ENCODE results near the gene AMPH. TPM values are rescaled to one million over a fixed set of nuclear protein-coding genes. Genes with fewer than 3 reads are reported as not detected.

AMPH gene
- total RNA-seq, 4 donors from 2014 or later = 0.18 to 12.4 (median 2.5) TPM

- Histone ChIP-seq H3K27me3 (no peaks in the 10 kb centered on the region), H3K36me3 (no peaks in the 10 kb centered on the region), H3K27ac (no peak overlapping the region), H3K4me3 (no peak overlapping the region), H3K9me3 (no peaks in the 10 kb centered on the region), H3K4me1 (no peaks in the 10 kb centered on the region)
- DNase-seq = peak in 1 of 3 donors; percentile 27
- no peak for TF ChIP-seq CTCF (IDR thresholded peaks at IDR 0.05)
These were observed 237.3 kb downstream of the AMPH start for GRCh38 chr7:38393874-38394273.

GRCh38 chr7:38391751-38392150, 239.4 kb downstream of the AMPH start:
- TF ChIP-seq POLR2A (IDR thresholded peaks at IDR 0.05) = no peak
- no peak for TF ChIP-seq CTCF (IDR thresholded peaks at IDR 0.05)
- Histone ChIP-seq H3K4me1 (no peaks in the 10 kb centered on the region), H3K27ac (no peak overlapping the region), H3K4me3 (no peak overlapping the region), H3K9me3 (no peaks in the 10 kb centered on the region), H3K27me3 (no peaks in the 10 kb centered on the region), H3K36me3 (no peaks in the 10 kb centered on the region)
- no peak for DNase-seq

DNA sequence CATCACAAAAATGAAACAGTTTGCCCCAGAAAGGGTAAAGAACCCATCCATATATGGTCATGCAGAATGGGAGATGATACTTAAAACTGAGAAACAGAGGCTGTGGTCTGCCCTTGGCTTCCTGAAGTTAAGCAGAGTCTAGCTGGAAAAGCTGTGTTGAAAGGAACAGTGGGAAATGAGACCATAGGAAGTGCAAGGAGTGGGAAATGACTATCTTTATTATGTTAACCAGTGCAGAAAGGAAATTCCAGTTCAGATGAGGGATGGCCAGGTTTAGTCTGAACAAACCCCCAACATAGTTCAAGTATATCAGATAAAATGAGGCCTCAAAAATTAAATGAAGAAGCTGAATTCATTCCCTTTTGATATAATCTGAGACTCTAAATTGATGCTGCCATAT, 245.5 kb downstream of the AMPH start:
- DNase-seq = no peak
- Histone ChIP-seq H3K4me3 (no peak overlapping the region), H3K36me3 (no peaks in the 10 kb centered on the region), H3K4me1 (no peaks in the 10 kb centered on the region), H3K27me3 (no peaks in the 10 kb centered on the region), H3K9me3 (no peaks in the 10 kb centered on the region), H3K27ac (no peak overlapping the region)
- TF ChIP-seq POLR2A (IDR thresholded peaks at IDR 0.05) (no peak), CTCF (IDR thresholded peaks at IDR 0.05) (no peak)

DNA sequence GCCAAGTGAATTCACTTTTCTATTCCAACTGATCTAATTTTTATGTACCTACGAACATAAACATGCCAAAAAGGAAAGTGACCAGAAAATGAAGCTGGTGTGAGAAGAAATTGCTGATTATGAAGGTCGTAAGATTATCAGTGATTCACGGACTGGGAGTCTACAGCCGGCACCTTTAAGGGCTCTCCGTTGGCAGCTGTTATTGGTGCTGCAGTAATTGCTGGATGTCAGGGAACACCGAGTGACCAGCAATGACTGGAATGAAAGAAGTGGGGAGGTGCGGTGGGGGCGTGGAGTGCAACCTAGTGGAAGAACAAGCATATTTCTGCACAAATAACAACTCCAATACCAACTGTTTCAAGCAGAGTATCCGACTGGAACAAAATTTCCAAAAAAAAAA, 247.9 kb downstream of the AMPH start:
- Histone ChIP-seq H3K36me3 (no peaks in the 10 kb centered on the region), H3K4me1 (no peaks in the 10 kb centered on the region), H3K4me3 (no peak overlapping the region), H3K27me3 (no peaks in the 10 kb centered on the region), H3K27ac (no peak overlapping the region), H3K9me3 (no peaks in the 10 kb centered on the region)
- no peak for DNase-seq
- TF ChIP-seq CTCF (IDR thresholded peaks at IDR 0.05) (no peak), POLR2A (IDR thresholded peaks at IDR 0.05) (no peak)

- no peaks in the 10 kb centered on the region for H3K27me3 ChIP-seq
- DNase-seq = no peak
- H3K4me1 ChIP-seq = no peaks in the 10 kb centered on the region
- H3K9me3 ChIP-seq = no peaks in the 10 kb centered on the region
- no peak overlapping the region for H3K27ac ChIP-seq
- no peak overlapping the region for H3K4me3 ChIP-seq
- TF ChIP-seq CTCF (IDR thresholded peaks at IDR 0.05) (no peak), POLR2A (IDR thresholded peaks at IDR 0.05) (no peak)
- no peaks in the 10 kb centered on the region for H3K36me3 ChIP-seq
These were observed 248.5 kb downstream of the AMPH start for GRCh38 chr7:38382684-38383083.

GRCh38 chr7:38375453-38375852, 255.7 kb downstream of the AMPH start:
- Histone ChIP-seq H3K27ac (no peak overlapping the region), H3K4me3 (no peak overlapping the region), H3K4me1 (no peaks in the 10 kb centered on the region), H3K36me3 (no peaks in the 10 kb centered on the region), H3K27me3 (no peaks in the 10 kb centered on the region), H3K9me3 (no peaks in the 10 kb centered on the region)
- TF ChIP-seq CTCF (IDR thresholded peaks at IDR 0.05) = no peak
- TF ChIP-seq POLR2A (IDR thresholded peaks at IDR 0.05) = no peak
- DNase-seq = no peak
